H4 (cell line): Measurements from ENCODE around the gene DNAL4. TPM values are rescaled to one million over a fixed set of nuclear protein-coding genes. Genes with fewer than 3 reads are reported as not detected.

Source experiments
- DNase-seq: peaks from one replicate; pipeline ENCODE4 v3.0.0-alpha.2; 2015; ENCODE audit warnings: low spot score
- total RNA-seq: library from RNA; depleted of rRNA; stranded (reverse); fragments of >200 nt; shearing (Covaris generic); gene quantifications from 2 replicates; pipeline ENCODE4 v1.2.3, GENCODE V29; 2014

DNAL4 gene
- total RNA-seq, 1 experiment from 2014 or later, result 6.6 TPM

GRCh38 chr22:38740116-38740723 lies 53.7 kb downstream of the DNAL4 start:
- DNase-seq, result no peak

- DNase-seq, result no peak
Observed at GRCh38 chr22:38739300-38740055, 54.5 kb downstream of the DNAL4 start.

- DNase-seq, result no peak
Observed at GRCh38 chr22:38738475-38739070, 55.4 kb downstream of the DNAL4 start.

GRCh38 chr22:38737302-38738060 lies 56.5 kb downstream of the DNAL4 start:
- no peak for DNase-seq

GRCh38 chr22:38736257-38736570 lies 57.7 kb downstream of the DNAL4 start:
- DNase-seq, result no peak

DNA sequence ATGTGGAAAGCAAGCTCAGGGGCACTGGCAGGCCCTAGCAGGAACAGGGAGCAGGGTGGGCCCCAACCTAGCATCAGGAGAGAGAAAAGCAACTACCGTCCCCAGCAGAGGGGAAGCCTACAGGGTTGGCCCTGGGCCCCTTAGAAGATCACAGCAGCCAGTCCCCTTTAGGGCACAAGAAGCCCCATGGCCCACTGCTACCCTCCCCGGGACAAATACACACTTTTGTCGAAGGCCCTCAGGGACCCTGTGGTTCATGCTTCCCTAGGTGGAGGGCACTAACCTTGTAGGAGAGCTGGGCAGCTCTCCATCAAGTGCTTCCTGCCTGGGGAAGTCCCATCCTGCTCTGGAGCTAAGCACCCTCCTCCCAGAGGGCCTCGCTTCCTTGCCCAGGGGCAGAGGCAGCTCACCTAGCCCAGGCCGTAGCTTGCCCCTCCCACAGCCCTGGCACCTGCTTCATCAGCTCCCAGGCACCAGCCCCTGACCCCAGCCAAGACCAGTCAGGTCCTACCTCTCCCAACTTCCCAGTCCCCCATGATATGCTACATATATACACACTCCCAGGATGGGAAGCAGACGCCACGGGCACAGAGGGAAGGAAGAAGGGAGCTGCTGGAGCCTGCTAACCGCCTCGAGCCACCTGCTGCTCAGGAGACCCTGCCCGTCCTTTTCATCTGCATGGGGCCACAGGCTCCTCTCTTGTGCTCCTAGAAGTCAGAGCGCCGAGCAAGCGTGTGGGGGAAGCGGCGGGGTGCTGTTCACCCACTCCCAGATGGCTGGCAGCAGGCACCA lies 58.3 kb downstream of the DNAL4 start:
- DNase-seq, result no peak

DNA sequence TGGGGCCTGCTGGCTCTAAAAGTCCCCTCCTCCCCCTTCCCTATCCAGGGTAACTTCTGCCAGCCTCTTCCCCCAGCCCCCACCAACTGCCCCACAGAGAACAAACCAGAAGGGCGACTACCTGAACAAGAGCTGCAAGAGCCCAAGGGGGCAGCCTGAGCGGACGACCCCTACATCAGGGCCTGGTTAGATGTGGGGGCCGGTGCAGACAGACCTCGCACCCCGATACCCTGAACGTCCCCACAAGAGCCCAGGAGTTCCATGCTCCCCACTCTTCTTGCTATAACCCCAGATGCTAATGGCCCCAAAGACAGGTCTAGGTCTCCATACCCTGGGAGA lies 58.8 kb downstream of the DNAL4 start:
- DNase-seq, result no peak

GRCh38 chr22:38734421-38735100 lies 59.4 kb downstream of the DNAL4 start:
- no peak for DNase-seq

DNA sequence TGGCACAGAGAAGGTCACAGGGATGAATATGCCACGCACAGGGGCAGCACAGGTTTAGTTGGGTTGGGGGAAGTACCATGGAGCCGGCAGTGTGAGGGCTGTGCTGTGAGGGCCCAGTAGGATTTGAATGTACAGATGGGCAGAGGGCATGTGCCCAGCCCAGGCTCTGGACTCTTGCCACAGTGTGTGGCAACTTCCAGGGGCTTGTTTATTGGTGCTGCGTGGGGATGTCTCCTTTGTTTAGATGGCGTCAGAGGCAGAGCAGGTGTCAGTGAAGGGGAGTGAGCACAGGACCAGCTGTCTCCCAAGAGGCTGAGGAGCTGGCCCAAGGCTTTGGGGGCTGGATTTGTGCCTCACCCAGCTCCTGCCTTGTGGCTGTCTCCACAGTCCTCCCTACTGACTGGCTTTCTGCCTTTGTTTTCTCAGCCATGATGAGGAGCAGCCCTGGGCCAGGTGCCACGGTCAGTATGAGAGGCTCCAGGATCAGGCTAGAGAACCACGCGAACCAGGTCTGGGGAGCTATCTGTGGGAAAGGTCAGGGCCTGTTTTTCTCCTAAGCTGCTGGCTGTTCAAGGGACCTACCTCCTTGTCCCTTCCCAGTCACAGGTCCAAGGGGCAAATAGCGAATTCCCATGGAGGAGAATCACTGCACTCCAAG lies 60.1 kb downstream of the DNAL4 start:
- no peak for DNase-seq

DNA sequence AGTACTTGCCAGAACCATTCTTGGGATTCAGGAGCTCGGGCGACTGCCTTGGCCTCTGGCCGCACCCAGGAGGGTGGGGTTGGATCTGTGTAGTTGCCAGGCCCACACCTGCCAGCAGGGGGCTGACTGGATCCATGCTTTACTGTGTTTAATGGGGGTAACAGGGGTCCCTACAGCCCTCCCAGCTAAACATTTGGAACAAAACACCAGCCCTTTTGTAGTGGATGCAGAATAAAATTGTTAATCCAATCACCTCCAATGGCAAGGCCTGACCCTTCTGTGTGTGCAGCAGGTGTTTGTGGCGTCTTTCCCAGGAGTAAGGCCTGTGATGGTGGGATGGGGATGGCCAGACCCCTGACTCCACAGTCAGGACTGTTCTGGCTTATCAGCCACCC lies 60.6 kb downstream of the DNAL4 start:
- no peak for DNase-seq

DNA sequence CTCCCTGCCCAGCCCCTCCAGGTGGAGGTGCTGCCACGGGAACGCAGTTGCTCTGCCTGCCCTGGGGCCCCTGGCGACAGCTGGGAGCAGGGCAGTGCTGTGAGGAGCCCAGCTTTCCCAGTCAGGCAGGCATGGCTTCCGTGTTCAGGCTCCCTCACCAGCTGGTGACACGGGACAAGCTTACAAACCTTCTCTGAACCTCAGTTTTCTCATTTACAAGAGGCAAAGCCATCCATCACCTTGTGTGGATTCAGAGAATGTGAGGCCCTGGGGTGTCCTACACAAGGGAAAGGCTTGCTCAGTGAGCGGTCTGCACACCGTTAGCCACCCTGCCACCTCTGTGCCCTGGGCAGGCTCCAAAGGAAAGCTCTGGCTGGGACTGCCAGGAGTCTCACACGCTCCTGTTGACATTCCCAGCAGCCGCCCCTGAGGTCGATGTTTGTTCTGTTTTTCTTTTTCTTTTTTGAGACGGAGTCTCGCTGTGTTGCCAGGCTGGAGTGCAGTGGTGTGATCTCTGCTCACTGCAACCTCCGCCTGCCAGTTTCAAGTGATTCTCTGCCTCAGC lies 61.6 kb downstream of the DNAL4 start:
- DNase-seq, result no peak

DNA sequence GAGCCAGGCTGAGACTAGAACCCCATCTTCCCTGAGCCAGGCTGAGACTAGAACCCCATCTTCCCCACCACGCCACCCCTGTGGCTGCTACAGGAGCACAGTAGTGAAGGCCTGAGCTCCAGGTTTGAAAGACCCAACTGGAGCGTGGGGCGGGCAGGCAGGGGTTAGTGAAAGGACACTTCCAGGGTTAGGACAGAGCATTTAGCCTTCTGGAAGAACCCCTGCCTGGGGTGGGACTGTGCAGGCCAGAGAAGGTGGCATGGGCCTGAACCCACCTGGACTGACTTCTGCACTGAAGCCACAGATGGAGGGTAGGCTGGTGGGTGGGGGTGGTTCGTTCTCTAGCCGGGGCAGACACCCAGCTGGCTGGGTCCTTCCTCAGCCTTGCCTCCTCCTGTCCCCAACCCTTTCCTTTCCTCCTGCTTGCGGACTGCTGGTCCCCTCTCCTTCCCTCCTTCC lies 62.2 kb downstream of the DNAL4 start:
- no peak for DNase-seq

- no peak for DNase-seq
Observed at GRCh38 chr22:38730411-38730871, 63.5 kb downstream of the DNAL4 start.

DNA sequence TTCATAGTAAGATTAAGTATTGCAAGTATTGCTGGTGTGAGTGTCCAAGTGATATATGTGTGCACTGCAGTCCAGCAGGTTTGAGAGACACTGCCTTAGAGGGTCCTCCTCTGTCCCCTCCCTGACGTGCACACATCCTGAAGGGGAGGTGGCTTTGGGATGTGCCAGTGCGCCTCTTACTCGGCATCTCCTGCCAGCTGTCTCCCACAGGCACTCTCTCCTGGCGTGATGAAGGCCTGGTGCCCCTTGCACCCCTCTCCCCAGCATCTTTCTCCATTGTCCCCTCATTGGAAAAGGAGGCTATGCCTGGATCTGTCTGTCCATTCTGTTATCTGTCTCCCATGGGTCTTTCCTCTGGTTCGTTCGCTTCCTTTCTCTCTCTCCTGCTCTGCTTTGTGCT lies 64.0 kb downstream of the DNAL4 start:
- DNase-seq, result no peak

DNA sequence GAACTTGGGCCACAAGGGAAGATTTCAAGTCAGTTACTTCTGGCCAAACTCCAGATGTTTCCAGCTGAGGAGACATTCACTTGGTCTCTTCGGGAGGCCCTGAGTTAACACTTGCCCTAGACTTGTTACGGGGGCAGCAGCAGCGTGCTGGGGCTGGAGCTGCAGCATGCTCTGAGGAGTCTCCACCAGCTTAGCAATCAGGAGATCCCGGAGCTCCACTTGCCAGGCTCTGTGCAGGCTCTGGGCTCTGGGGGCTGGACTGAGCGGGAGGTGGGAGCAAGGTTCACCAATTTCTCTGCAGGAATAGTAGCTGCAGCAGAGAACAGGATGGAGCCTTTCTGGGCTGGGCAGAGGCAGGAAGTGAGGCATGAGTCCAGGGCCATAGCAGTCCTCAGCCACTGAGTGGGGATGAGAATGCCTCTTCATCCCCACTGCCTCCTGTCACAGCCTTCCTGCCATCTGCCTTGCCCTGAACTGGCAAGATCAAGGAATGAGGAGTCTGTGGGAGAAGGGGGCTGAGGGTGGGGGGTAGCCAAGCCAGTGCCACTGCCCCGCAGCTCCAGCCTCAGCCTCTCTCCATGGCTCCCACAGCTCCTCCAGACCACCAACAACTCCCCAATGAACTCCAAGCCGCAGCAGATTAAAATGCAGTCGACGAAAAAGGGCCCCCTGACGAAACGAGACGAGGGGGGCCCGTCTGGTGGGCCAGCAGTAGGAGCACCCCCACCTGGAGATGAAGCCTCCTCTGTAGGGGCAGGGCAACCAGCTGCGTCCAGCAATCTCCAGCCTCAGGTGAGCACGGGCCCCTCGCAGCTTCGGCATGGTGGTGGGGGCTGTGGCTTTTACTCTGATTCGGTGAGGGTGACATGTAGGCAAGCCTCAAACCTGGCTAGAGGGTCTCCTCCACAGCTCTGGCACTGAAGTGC lies 64.8 kb downstream of the DNAL4 start:
- DNase-seq, result no peak
